OCI-LY3 (cell line): Measurements from ENCODE around the gene TLR3.

Experiments
- H2AFZ ChIP-seq: fragments of 200-600, 300-600 bp; shearing (Covaris generic); 2 replicates; pipeline ENCODE4 v1.6.0; 2014; ENCODE audit warnings: antibody characterized with exemption, low read depth, low read length
- H3K27ac ChIP-seq: fragments of 200-600, 300-600 bp; sonication (generic); 2 replicates; pipeline ENCODE4 v1.5.1; 2014; ENCODE audit warnings: mild to moderate bottlenecking, low read length, moderate library complexity, mixed read lengths
- H3K27me3 ChIP-seq: fragments of 200-600, 300-600 bp; sonication (generic); 2 replicates; pipeline ENCODE4 v1.6.1; 2014; ENCODE audit warnings: low read depth, low read length, mixed read lengths
- H3K36me3 ChIP-seq: fragments of 200-600, 300-600 bp; sonication (generic); replicated peaks from 2 replicates; pipeline ENCODE3; 2014; ENCODE audit warnings: low read depth, low read length, mixed read lengths
- H3K4me1 ChIP-seq: fragments of 300-600, 200-600 bp; sonication (generic); 2 replicates; pipeline ENCODE4 v1.6.1; 2014; ENCODE audit warnings: low read length, mixed read lengths
- H3K4me2 ChIP-seq: fragments of 200-600, 300-600 bp; sonication (generic); 2 replicates; pipeline ENCODE4 v1.6.1; 2014; ENCODE audit warnings: low read length, mixed read lengths
- H3K4me3 ChIP-seq: fragments of 300-600, 200-600 bp; sonication (generic); 2 replicates; pipeline ENCODE4 v1.5.1; 2014; ENCODE audit warnings: antibody characterized with exemption, mild to moderate bottlenecking, low read length, moderate library complexity
- H3K79me2 ChIP-seq: fragments of 300-600, 200-600 bp; shearing (Covaris generic); 2 replicates; pipeline ENCODE4 v1.6.1; 2014; ENCODE audit warnings: mild to moderate bottlenecking, low read length, mixed read lengths
- H3K9ac ChIP-seq: fragments of 300-600, 200-600 bp; shearing (Covaris generic); 2 replicates; pipeline ENCODE4 v1.6.0; 2014; ENCODE audit warnings: mild to moderate bottlenecking, low read length, moderate library complexity
- H3K9me3 ChIP-seq: fragments of 200-600, 300-600 bp; shearing (Covaris generic); 2 replicates; pipeline ENCODE4 v1.6.1; 2014; ENCODE audit warnings: low read length, mixed read lengths; ENCODE audit not compliant: insufficient read depth
- H4K20me1 ChIP-seq: fragments of 200-600, 300-600 bp; sonication (generic); 2 replicates; pipeline ENCODE4 v1.6.1; 2016; ENCODE audit warnings: low read length, mixed read lengths; ENCODE audit not compliant: insufficient read depth
- EZH2phosphoT487 ChIP-seq: fragments of 200-600 bp; shearing (Covaris generic); IDR thresholded peaks from 2 replicates; pipeline ENCODE4 v1.6.1; 2018; ENCODE audit warnings: antibody characterized with exemption, mixed run types, low read depth
- TF ChIP-seq, protein P1 (sequence below): fragments of 200-600, 300-600 bp; sonication (generic); IDR thresholded peaks from 2 replicates; pipeline ENCODE4 v1.5.1; 2014; ENCODE audit warnings: antibody characterized with exemption, low read length, low read depth

TLR3 gene

DNA sequence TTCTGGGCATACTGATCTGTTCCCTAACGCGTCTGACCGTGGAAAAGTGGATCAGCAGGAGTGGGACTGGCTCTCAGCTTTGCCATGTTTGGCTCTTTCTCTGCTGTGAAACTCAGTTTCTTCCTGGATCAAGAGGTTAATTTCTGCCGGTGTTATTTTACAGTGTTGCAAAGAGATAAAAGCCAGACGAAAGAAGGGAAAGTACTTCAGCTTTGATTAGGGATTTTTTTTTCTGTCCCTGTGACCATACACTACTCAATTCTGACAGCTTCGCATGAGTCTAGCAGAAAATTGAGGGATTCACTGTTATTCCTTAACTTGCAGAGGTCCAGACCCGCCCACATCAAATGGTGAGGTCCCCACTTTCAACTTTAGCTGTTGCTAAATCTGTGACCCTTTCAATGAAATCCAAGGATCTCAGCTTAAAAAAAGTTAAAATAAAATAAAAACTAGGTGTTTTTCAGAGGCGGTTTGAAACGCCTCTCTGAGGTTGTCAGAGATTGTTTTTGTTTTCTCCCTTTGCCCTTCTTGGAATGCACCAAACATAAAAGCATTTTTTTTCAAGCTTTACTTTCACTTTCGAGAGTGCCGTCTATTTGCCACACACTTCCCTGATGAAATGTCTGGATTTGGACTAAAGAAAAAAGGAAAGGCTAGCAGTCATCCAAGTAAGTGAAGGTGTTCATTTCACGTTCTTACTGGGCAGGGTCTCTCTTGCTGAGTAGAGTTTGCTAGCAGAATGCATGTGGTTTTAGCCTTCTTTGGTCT is at the start of gene TLR3:
Gene TLR3 (plus strand): TSS at position 576 of the 768 bp plus-strand sequence. CDS start 7,464 bp downstream, outside the sequence.
- no peaks in the 10 kb centered on the region for H4K20me1 ChIP-seq
- H3K9me3 ChIP-seq = no peaks in the 10 kb centered on the region
- no peak within 1 kb of the TSS for H3K27ac ChIP-seq
- TF ChIP-seq, protein P1, sequence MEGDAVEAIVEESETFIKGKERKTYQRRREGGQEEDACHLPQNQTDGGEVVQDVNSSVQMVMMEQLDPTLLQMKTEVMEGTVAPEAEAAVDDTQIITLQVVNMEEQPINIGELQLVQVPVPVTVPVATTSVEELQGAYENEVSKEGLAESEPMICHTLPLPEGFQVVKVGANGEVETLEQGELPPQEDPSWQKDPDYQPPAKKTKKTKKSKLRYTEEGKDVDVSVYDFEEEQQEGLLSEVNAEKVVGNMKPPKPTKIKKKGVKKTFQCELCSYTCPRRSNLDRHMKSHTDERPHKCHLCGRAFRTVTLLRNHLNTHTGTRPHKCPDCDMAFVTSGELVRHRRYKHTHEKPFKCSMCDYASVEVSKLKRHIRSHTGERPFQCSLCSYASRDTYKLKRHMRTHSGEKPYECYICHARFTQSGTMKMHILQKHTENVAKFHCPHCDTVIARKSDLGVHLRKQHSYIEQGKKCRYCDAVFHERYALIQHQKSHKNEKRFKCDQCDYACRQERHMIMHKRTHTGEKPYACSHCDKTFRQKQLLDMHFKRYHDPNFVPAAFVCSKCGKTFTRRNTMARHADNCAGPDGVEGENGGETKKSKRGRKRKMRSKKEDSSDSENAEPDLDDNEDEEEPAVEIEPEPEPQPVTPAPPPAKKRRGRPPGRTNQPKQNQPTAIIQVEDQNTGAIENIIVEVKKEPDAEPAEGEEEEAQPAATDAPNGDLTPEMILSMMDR = no peak
- no peak for TF ChIP-seq EZH2phosphoT487
- H3K4me3 ChIP-seq = peak within 1 kb of the TSS; percentile 70
- H3K27me3 ChIP-seq = no peaks in the 10 kb centered on the region
- H3K4me1 ChIP-seq = no peaks in the 10 kb centered on the region
- no peaks in the 10 kb centered on the region for H3K79me2 ChIP-seq
- no peak within 1 kb of the TSS for H2AFZ ChIP-seq
- peak within 1 kb of the TSS; percentile 72 for H3K4me2 ChIP-seq
- no peaks in the 10 kb centered on the region for H3K36me3 ChIP-seq
- H3K9ac ChIP-seq = peak within 1 kb of the TSS; percentile 20; the same call in 1 of the 2 replicates

DNA sequence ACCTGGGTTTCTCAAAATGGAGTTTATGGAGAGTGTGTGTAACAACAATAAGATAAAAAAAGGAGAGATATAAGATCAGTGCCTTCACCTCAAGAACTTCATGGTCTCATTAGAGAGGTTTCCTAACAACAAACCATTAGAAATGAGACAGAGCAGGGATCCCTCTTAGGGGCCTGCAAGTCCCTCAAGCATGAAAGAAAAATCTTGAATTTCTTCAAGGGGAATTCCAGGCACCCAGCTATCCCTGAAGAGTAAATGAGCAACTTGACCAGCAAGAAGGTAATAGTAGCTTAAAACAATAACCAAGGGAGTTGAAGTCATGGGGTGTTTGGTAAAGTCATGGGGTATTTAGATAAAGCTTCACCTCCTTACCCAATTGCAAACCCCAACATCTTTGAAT is 49.7 kb upstream of the TLR3 start:
- Histone ChIP-seq H4K20me1 (no peaks in the 10 kb centered on the region), H3K4me2 (no peak overlapping the region), H3K27ac (no peak overlapping the region), H3K4me3 (no peak overlapping the region), H3K27me3 (no peaks in the 10 kb centered on the region), H3K36me3 (no peaks in the 10 kb centered on the region), H3K4me1 (no peaks in the 10 kb centered on the region), H2AFZ (no peak overlapping the region), H3K9me3 (no peaks in the 10 kb centered on the region), H3K9ac (no peak overlapping the region), H3K79me2 (no peaks in the 10 kb centered on the region)
- no peak for TF ChIP-seq EZH2phosphoT487
- TF ChIP-seq, protein P1 = no peak

DNA sequence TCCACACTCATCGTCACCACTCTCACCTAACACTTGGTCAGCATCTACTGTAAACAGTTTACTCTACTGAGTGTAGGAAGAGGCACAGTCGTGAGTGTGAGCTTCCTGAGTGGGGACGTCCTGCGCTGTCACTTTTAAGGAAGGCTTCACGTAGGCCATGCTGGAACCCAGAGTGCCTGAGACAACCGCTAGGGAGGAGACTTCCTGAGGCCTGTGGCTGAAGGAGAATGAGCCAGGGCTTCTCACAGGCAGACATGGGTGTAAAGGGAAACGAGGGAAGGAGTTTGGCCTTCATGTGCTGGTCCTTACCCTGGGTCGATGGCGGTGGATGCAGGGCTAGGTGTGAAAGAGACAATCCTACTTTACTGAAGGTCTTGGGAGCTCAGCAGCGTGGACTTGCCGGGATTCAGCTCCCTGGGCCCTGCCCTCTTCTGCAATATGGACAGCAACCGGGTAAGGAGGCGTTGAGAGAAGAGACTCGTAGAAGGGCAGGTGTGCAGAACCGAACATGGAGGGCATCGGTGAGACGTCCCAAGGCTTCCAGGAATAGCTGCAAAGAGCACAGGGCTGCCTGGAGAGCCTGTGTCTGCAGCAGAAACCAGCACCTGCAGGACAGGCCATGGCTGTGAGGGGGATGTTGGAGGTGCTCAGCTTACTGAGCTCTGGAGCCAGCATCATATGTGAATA is 48.7 kb upstream of the TLR3 start:
- no peaks in the 10 kb centered on the region for H4K20me1 ChIP-seq
- H3K79me2 ChIP-seq = no peaks in the 10 kb centered on the region
- no peak overlapping the region for H3K4me3 ChIP-seq
- H3K9me3 ChIP-seq = no peaks in the 10 kb centered on the region
- no peak overlapping the region for H2AFZ ChIP-seq
- H3K4me1 ChIP-seq = no peaks in the 10 kb centered on the region
- no peak overlapping the region for H3K4me2 ChIP-seq
- no peaks in the 10 kb centered on the region for H3K27me3 ChIP-seq
- H3K27ac ChIP-seq = no peak overlapping the region
- no peaks in the 10 kb centered on the region for H3K36me3 ChIP-seq
- no peak overlapping the region for H3K9ac ChIP-seq
- TF ChIP-seq, protein P1 = no peak
- no peak for TF ChIP-seq EZH2phosphoT487

DNA sequence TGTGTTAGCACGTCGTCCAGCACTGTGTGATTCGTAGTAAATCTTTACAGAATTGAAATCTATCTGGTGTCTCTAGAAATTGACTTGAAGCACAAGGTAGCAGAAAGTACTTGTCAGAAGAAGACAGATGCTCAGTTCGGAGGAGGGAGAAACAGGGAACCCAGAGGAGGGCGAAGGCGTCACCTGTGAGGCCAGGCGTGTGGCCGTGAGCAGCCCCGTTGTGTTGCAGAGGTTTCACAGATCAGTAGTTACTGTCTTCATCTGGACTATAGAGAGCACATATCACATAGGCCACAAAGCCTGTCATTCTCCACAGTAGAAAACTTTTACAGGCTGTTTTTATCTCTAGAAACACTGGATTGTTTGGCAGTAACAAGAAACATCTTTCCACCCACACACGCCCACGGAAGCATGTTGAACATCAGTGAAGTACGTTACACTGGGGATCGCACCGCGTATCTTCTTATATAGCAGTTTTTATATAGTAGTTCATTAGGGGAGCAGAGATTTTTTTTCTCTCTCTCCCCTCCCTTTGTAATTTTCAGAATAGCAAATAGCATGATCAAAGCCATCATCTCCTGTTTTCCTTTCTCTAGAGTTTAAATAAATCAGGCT is 48.1 kb upstream of the TLR3 start:
- Histone ChIP-seq H3K36me3 (no peaks in the 10 kb centered on the region), H3K4me2 (0 out of 2 replicates have a peak overlapping the region, but pooled peaks have one; percentile 43), H3K79me2 (no peaks in the 10 kb centered on the region), H3K9ac (no peak overlapping the region), H3K27ac (no peak overlapping the region), H4K20me1 (no peaks in the 10 kb centered on the region), H2AFZ (0 out of 2 replicates have a peak overlapping the region, but pooled peaks have one; percentile 39), H3K4me1 (no peaks in the 10 kb centered on the region), H3K27me3 (no peaks in the 10 kb centered on the region), H3K9me3 (no peaks in the 10 kb centered on the region), H3K4me3 (no peak overlapping the region)
- TF ChIP-seq, protein P1 = no peak
- TF ChIP-seq EZH2phosphoT487 = no peak
